Measurements from ENCODE around the gene PYM1.
A peak's percentile ranks its signal among the peaks of the same experiment; 100 is the strongest.

PYM1 gene

GRCh38 chr12:55931317-55931779 is 3.7 kb upstream of the PYM1 start:
- Histone ChIP-seq H3K4ac (ENCODE audit: low read depth, low read length) (peak overlapping the region; percentile 56), H3K79me1 (ENCODE audit: low read length) (peaks cover 23% of the 10 kb centered on the region), H2BK120ac (ENCODE audit: insufficient read depth, low read length, poor library complexity) (peak overlapping the region; percentile 79), H3K9ac (ENCODE audit: low read length) (peak overlapping the region; percentile 60), H4K91ac (ENCODE audit: low read depth, low read length) (peak overlapping the region; percentile 73), H3K23ac (ENCODE audit: low read length) (no peak overlapping the region), H3K4me1 (ENCODE audit: control insufficient read depth in 1 of 2, insufficient read depth in 2 of 2, low read length in 2 of 2) (peaks cover 14 to 22% of the 10 kb centered on the region in 2 experiments), H3K9me3 (ENCODE audit: insufficient read depth, low read depth, low read length) (no peaks in the 10 kb centered on the region), H3K4me2 (ENCODE audit: low read length) (peak overlapping the region; percentile 95), H3K27ac (ENCODE audit: low read depth, low read length) (peak overlapping the region; percentile 24), H3K14ac (ENCODE audit: low read length) (peak overlapping the region; percentile 82), H2AK5ac (ENCODE audit: low read length) (peak overlapping the region; percentile 87), H3K4me3 (ENCODE audit: low read depth, low read length) (peak overlapping the region; percentile 63), H3K18ac (ENCODE audit: low read length) (peak overlapping the region; percentile 60), H4K12ac (ENCODE audit: low read depth, low read length) (peak overlapping the region; percentile 82), H2AFZ (ENCODE audit: insufficient read depth, low read length, poor library complexity) (peak overlapping the region; percentile 92), H2BK5ac (ENCODE audit: low read depth, low read length, poor library complexity) (peak overlapping the region; percentile 39), H2BK12ac (ENCODE audit: low read length) (peak overlapping the region; percentile 69), H3K36me3 (ENCODE audit: control insufficient read depth in 1 of 2, insufficient read depth in 2 of 2, low read length in 2 of 2) (no peaks in the 10 kb centered on the region), H3K27me3 (ENCODE audit: insufficient read depth, low read length) (no peaks in the 10 kb centered on the region), H4K8ac (ENCODE audit: low read depth, low read length) (peak overlapping the region; percentile 82), H3K79me2 (ENCODE audit: control insufficient read depth, insufficient read depth, low read length, poor library complexity) (peaks cover 14% of the 10 kb centered on the region)
- DNase-seq: no peak
- WGBS (ENCODE audit: extremely low coverage, insufficient coverage, insufficient read length): no CpG with 5 or more reads among the region's 10 CpGs

DNA sequence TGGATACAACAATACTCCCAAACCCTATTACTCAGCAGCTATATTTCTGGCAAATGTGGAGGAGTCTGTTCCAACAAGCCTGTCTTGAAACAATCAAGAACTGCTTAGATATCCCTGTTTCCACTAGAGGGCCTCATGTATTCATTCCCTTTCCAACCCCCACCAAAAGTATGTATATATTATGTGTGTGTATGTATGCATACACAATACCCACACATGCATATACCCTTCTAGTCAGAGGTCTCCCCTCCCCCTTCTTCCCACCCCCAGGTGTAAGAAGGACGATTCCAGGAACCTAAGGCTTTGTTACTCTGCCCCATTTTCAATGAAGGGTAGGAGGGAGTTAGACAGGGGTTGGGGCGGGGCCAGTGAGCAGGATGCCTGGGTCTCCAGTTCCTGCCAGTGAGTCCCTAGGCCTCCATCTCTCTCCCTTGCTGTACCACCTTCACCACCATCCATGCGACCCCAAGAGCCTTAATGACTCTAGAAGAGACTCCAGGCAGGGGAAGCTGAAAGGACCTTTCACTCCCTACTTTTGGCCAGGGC is 3.1 kb upstream of the PYM1 start, which contains the start of gene DGKA:
Gene DGKA, plus strand, starts transcription at position 392 of the 546 bp plus-strand sequence. CDS start 5,342 bp downstream, outside the sequence.
- Histone ChIP-seq H3K27ac (ENCODE audit: low read depth, low read length) (peak within 1 kb of the TSS; percentile 24), H3K79me2 (ENCODE audit: control insufficient read depth, insufficient read depth, low read length, poor library complexity) (peaks cover 17% of the 10 kb centered on the region), H3K4ac (ENCODE audit: low read depth, low read length) (peak within 1 kb of the TSS; percentile 56), H3K23ac (ENCODE audit: low read length) (no peak within 1 kb of the TSS), H3K4me2 (ENCODE audit: low read length) (peak within 1 kb of the TSS; percentile 95), H3K36me3 (ENCODE audit: control insufficient read depth in 1 of 2, insufficient read depth in 2 of 2, low read length in 2 of 2) (no peaks in the 10 kb centered on the region), H2BK5ac (ENCODE audit: low read depth, low read length, poor library complexity) (peak within 1 kb of the TSS; percentile 39), H3K4me3 (ENCODE audit: low read depth, low read length) (peak within 1 kb of the TSS; percentile 89), H3K79me1 (ENCODE audit: low read length) (peaks cover 23% of the 10 kb centered on the region), H4K91ac (ENCODE audit: low read depth, low read length) (peak within 1 kb of the TSS; percentile 73), H4K8ac (ENCODE audit: low read depth, low read length) (peak within 1 kb of the TSS; percentile 82), H3K4me1 (ENCODE audit: control insufficient read depth in 1 of 2, insufficient read depth in 2 of 2, low read length in 2 of 2) (peaks cover 17 to 22% of the 10 kb centered on the region in 2 experiments), H4K12ac (ENCODE audit: low read depth, low read length) (peak within 1 kb of the TSS; percentile 82), H2BK120ac (ENCODE audit: insufficient read depth, low read length, poor library complexity) (peak within 1 kb of the TSS; percentile 79), H3K18ac (ENCODE audit: low read length) (peak within 1 kb of the TSS; percentile 60), H2BK12ac (ENCODE audit: low read length) (peak within 1 kb of the TSS; percentile 69), H3K14ac (ENCODE audit: low read length) (peak within 1 kb of the TSS; percentile 82), H2AK5ac (ENCODE audit: low read length) (peak within 1 kb of the TSS; percentile 87), H3K9me3 (ENCODE audit: insufficient read depth, low read depth, low read length) (no peaks in the 10 kb centered on the region), H3K27me3 (ENCODE audit: insufficient read depth, low read length) (no peaks in the 10 kb centered on the region), H2AFZ (ENCODE audit: insufficient read depth, low read length, poor library complexity) (peak within 1 kb of the TSS; percentile 92), H3K9ac (ENCODE audit: low read length) (peak within 1 kb of the TSS; percentile 60)
- DNase-seq: peak in 1 of 2 donors; percentile 70
- no CpG with 5 or more reads among the region's 3 CpGs for WGBS (ENCODE audit: extremely low coverage, insufficient coverage, insufficient read length)

DNA sequence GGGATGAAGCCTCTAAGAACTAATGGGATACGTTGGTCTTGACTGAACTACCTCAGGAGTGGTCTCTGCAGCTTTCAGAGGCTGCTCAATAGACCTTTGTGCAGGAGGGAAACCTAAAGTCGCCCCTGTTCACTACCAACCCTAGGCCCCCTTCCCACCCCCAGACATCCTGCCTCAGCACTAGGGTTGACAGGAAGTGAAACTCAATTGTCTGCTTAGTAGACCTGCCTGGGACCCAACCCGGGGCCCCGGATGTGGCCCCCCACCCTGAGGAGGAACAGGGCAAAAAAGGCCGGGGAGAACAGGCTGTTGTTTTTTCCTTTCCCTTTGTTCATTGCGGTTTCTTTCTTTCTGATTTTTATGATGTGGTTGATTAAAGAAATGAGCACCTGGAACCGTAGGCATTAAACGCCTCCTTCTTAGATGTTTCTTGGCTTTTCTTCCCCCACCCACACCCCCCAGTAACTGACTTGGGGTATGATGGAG is 1.7 kb upstream of the PYM1 start:
- no peak overlapping the region for H2AK5ac ChIP-seq (ENCODE audit: low read length)

GRCh38 chr12:55926738-55927587 is 731 bp downstream of the PYM1 start:
- Histone ChIP-seq H3K18ac (ENCODE audit: low read length) (peak overlapping the region; percentile 98), H3K4me2 (ENCODE audit: low read length) (peak overlapping the region; percentile 95), H4K8ac (ENCODE audit: low read depth, low read length) (peak overlapping the region; percentile 83), H3K79me2 (ENCODE audit: control insufficient read depth, insufficient read depth, low read length, poor library complexity) (peaks cover 16% of the 10 kb centered on the region), H3K36me3 (ENCODE audit: control insufficient read depth in 1 of 2, insufficient read depth in 2 of 2, low read length in 2 of 2) (peaks cover 2 to 7% of the 10 kb centered on the region in 2 experiments), H4K91ac (ENCODE audit: low read depth, low read length) (peak overlapping the region; percentile 98), H2AFZ (ENCODE audit: insufficient read depth, low read length, poor library complexity) (peak overlapping the region; percentile 27), H2BK12ac (ENCODE audit: low read length) (peak overlapping the region; percentile 56), H3K9me3 (ENCODE audit: insufficient read depth, low read depth, low read length) (no peaks in the 10 kb centered on the region), H3K9ac (ENCODE audit: low read length) (peak overlapping the region; percentile 97), H3K27ac (ENCODE audit: low read depth, low read length) (peak overlapping the region; percentile 95), H3K27me3 (ENCODE audit: insufficient read depth, low read length) (no peaks in the 10 kb centered on the region), H2AK5ac (ENCODE audit: low read length) (peak overlapping the region; percentile 91), H3K4ac (ENCODE audit: low read depth, low read length) (peak overlapping the region; percentile 97), H2BK120ac (ENCODE audit: insufficient read depth, low read length, poor library complexity) (peak overlapping the region; percentile 96), H3K4me3 (ENCODE audit: low read depth, low read length) (peak overlapping the region; percentile 90), H4K12ac (ENCODE audit: low read depth, low read length) (peak overlapping the region; percentile 94), H3K23ac (ENCODE audit: low read length) (no peak overlapping the region), H3K4me1 (ENCODE audit: control insufficient read depth in 1 of 2, insufficient read depth in 2 of 2, low read length in 2 of 2) (peaks cover 8 to 13% of the 10 kb centered on the region in 2 experiments), H2BK5ac (ENCODE audit: low read depth, low read length, poor library complexity) (peak overlapping the region; percentile 87), H3K79me1 (ENCODE audit: low read length) (peaks cover 21% of the 10 kb centered on the region), H3K14ac (ENCODE audit: low read length) (peak overlapping the region; percentile 98)
- no CpG with 5 or more reads among the region's 42 CpGs for WGBS (ENCODE audit: extremely low coverage, insufficient coverage, insufficient read length)
- peak; percentile 85 to 86 for DNase-seq

More for the DNA sequence above, 1.7 kb upstream of the PYM1 start:
- no peak for DNase-seq
- Histone ChIP-seq H2BK12ac (ENCODE audit: low read length) (no peak overlapping the region), H3K23ac (ENCODE audit: low read length) (no peak overlapping the region), H4K12ac (ENCODE audit: low read depth, low read length) (no peak overlapping the region), H2BK120ac (ENCODE audit: insufficient read depth, low read length, poor library complexity) (no peak overlapping the region), H3K18ac (ENCODE audit: low read length) (no peak overlapping the region), H3K79me2 (ENCODE audit: control insufficient read depth, insufficient read depth, low read length, poor library complexity) (peaks cover 19% of the 10 kb centered on the region), H3K4me1 (ENCODE audit: control insufficient read depth in 1 of 2, insufficient read depth in 2 of 2, low read length in 2 of 2) (peaks cover 17 to 22% of the 10 kb centered on the region in 2 experiments), H3K36me3 (ENCODE audit: control insufficient read depth in 1 of 2, insufficient read depth in 2 of 2, low read length in 2 of 2) (no peaks in the 10 kb centered on the region), H2AFZ (ENCODE audit: insufficient read depth, low read length, poor library complexity) (no peak overlapping the region), H3K14ac (ENCODE audit: low read length) (peak overlapping the region; percentile 25), H3K27me3 (ENCODE audit: insufficient read depth, low read length) (no peaks in the 10 kb centered on the region), H3K9ac (ENCODE audit: low read length) (no peak overlapping the region), H3K4ac (ENCODE audit: low read depth, low read length) (no peak overlapping the region), H2BK5ac (ENCODE audit: low read depth, low read length, poor library complexity) (peak overlapping the region; percentile 35), H3K4me3 (ENCODE audit: low read depth, low read length) (no peak overlapping the region), H3K4me2 (ENCODE audit: low read length) (no peak overlapping the region), H4K91ac (ENCODE audit: low read depth, low read length) (peak overlapping the region; percentile 38), H3K27ac (ENCODE audit: low read depth, low read length) (no peak overlapping the region), H3K79me1 (ENCODE audit: low read length) (peaks cover 23% of the 10 kb centered on the region), H3K9me3 (ENCODE audit: insufficient read depth, low read depth, low read length) (no peaks in the 10 kb centered on the region), H4K8ac (ENCODE audit: low read depth, low read length) (no peak overlapping the region)
- WGBS (ENCODE audit: extremely low coverage, insufficient coverage, insufficient read length): no CpG with 5 or more reads among the region's 8 CpGs
